ENCODE data around the gene STAT1. TPM values are rescaled to one million over a fixed set of nuclear protein-coding genes. Genes with fewer than 3 reads are reported as not detected.

The STAT1 gene
- total and polyA plus RNA-seq, 10 of the 15 experiments (the other 5 are each of a cell fraction or from before 2014, with no cell fraction given): 81.8 to 398 (median 307) TPM

GRCh38 chr2:191061381-191061980 lies 47.5 kb upstream of the STAT1 start:
- ChIA-PET SMC1A (ENCODE audit: uncharacterized antibody, unreplicated experiment) (interaction anchor here (0.5 to 6.6 kb wide), 6 partner anchors 8 to 504 kb away, joined by 3 to 38 read pairs (median 6); no protein-coding TSS in a partner anchor), CTCF (interaction anchor here (1.2 to 4.9 kb wide), 4 partner anchors 9 to 96 kb away, joined by 3 to 54 read pairs (median 16); no protein-coding TSS in a partner anchor)

More at GRCh38 chr2:191061381-191061980, 47.5 kb upstream of the STAT1 start:
- DNase-seq (ENCODE audit: low read depth, low spot score) (no peak), ATAC-seq (no peak), FAIRE-seq (no peak)
- Histone ChIP-seq H3K4me1 (ENCODE audit: control insufficient read depth, insufficient read depth, low read length) (no peaks in the 10 kb centered on the region), H3K9me3 (replicated peaks; ENCODE audit: control insufficient read depth, insufficient read depth, low read length) (no peaks in the 10 kb centered on the region), H4K20me1 (ENCODE audit: control insufficient read depth, insufficient read depth) (no peaks in the 10 kb centered on the region), H3K9ac (ENCODE audit: control insufficient read depth, insufficient read depth, low read length) (no peak overlapping the region), H3K36me3 (ENCODE audit: control insufficient read depth in 2 of 2, insufficient read depth in 2 of 2, low read length in 1 of 2) (no peaks in the 10 kb centered on the region), H3K27ac (ENCODE audit: control insufficient read depth, insufficient read depth) (no peak overlapping the region), H3K79me2 (ENCODE audit: control insufficient read depth, insufficient read depth, low read length) (no peaks in the 10 kb centered on the region), H3K4me3 (no peak overlapping the region), H3K27me3 (replicated peaks in 1 of 2; ENCODE audit: control insufficient read depth in 2 of 2, insufficient read depth in 2 of 2, low read length in 1 of 2) (no peaks in the 10 kb centered on the region), H3K4me2 (ENCODE audit: control insufficient read depth, insufficient read depth) (no peak overlapping the region), H2AFZ (ENCODE audit: control insufficient read depth, low read depth, low read length) (no peak overlapping the region)
- intact Hi-C loops (cut with micrococcal nuclease; ENCODE audit: unreplicated experiment) (no loop called here), in situ Hi-C loops (cut with MboI) (no loop called here)
- WGBS (ENCODE audit: insufficient coverage, insufficient replicate concordance, low lambda C conversion rate, missing lambda C conversion rate): 34% methylated on average over 4 of the region's 4 CpGs
- BruUV-seq (replicated peaks): no TSS peak
- POLR2A ChIA-PET: no interaction called here
- no peak for TF ChIP-seq NR2C1 (IDR thresholded peaks at IDR 0.05)
- no peak for TF ChIP-seq BMI1 (IDR thresholded peaks at IDR 0.05; ENCODE audit: borderline replicate concordance)
- TF ChIP-seq SUPT20H (IDR thresholded peaks at IDR 0.05; ENCODE audit: borderline replicate concordance, control insufficient read depth, low read depth, low read length): no peak
- no peak for TF ChIP-seq ATF3 (IDR thresholded peaks at IDR 0.05; ENCODE audit: borderline replicate concordance, extremely low read depth, low read depth, low read length)
- no peak for TF ChIP-seq MAX (IDR thresholded peaks at IDR 0.05; ENCODE audit: low read depth, low read length)
- no peak for TF ChIP-seq KDM1A (IDR thresholded peaks at IDR 0.05; ENCODE audit: borderline replicate concordance)
- TF ChIP-seq NBN (IDR thresholded peaks at IDR 0.05): no peak
- no peak for TF ChIP-seq E2F4 (IDR thresholded peaks at IDR 0.05; ENCODE audit: low read depth, low read length)
- TF ChIP-seq HDAC6 (IDR thresholded peaks at IDR 0.05; ENCODE audit: unreplicated experiment): no peak
- TF ChIP-seq MTA2 (IDR thresholded peaks at IDR 0.05; ENCODE audit: low read depth): no peak
- TF ChIP-seq SREBF1 (IDR thresholded peaks at IDR 0.05; ENCODE audit: low read length): no peak
- no peak for TF ChIP-seq CUX1 (IDR thresholded peaks at IDR 0.05; ENCODE audit: insufficient replicate concordance, low read depth, low read length)
- no peak for TF ChIP-seq TCF12 (IDR thresholded peaks at IDR 0.05; ENCODE audit: low read depth, low read length)
- RAD21 ChIA-PET (ENCODE audit: unreplicated experiment): interaction anchor here (1.2 kb wide), 1 partner anchor 9 kb away, joined by 7 read pairs; no protein-coding TSS in a partner anchor

Measured in GM12878 (cell line).